GM20431 (cell line): ENCODE measurements around the gene ENTPD7.

Experiments
- in situ Hi-C: fragments of 300-500 bp; cut with MseI, MboI; formaldehyde crosslinking; loops from one replicate; pipeline ENCODE4 v1.15.0; 2020; ENCODE audit warnings: low sequenced_read_pairs; ENCODE audit not compliant: unreplicated experiment

Gene ENTPD7

DNA sequence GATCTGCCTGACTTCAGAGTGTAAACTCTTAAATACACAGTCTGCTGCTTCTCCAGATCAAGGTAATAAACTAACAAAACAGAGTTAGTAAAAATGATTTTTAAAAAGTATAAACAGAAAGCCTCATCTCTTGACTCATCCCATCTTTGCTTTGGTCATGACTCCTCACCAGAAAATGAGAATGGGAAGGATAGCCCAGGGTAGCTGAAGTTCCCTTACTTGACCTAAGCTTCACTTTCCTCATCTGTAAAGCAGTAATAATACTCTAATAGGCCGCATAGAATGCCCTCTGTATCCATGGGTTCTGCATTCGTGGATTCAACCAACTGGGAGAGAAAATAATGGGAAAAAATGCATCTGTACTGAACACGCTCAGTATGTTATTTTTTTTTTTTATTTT lies 27.8 kb upstream of the ENTPD7 start:
- in situ Hi-C loops: no loop called here

DNA sequence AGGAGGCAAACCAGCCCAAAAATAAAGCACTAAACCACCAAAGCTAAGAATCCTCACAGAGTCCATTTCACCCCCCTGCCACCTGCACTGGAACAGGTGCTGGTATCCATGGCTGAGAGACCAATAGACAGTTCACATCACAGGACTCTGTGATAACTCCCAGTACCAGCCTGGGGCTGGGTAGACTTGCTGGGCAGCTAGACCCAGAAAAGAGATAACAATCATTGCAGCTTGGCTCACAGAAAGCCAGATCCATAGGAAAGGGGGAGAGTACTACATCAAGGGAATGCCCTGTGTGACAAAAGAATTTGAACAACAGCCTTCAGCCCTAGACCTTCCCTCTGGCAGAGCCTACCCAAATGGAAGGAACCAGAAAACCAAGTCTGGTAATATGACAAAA lies 25.5 kb upstream of the ENTPD7 start:
- in situ Hi-C loops: no loop called here

DNA sequence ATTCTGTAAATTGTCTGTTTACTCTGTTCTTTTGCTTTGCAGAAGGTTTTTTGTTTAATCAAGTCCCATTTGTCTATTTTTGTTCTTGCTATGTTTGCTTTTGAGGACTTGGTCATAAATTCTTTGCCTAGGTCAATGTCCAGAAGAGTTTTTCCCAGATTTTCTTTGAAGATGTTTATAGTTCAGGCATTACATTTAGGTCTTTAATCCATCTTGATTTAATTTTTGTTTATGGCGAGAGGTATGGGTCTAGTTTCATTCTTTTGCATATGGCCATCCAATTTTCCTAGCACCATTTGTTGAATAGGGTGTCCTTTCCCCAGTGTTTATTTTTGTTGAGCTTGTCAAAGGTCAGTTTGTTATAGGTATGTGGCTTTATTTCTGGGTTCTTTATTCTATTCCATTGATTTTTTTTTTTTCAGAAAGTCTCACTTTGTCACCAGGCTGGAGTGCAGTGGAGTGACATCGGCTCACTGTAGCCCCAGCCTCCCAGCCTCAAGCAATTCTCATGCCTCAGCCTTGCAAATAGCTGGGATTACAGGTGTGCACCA lies 11.6 kb upstream of the ENTPD7 start:
- in situ Hi-C loops: no loop called here

DNA sequence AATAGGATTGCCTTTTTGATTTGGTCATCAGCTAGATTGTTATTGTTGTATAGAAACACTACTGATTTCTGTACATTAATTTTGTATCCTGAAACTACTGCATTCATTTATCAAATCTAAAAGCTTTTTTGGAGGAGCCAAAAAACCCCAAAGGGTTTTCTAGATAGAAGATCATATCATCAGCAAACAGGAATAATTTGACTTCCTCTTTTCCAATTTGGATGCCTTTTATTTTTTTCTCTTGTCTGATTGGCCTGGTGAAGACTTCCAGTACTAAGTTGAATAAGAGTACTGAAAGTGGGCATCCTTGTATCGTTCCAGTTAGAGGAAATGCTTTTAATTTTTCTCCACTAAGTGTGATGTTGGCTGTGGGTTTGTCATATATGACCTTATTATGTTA lies 10.6 kb upstream of the ENTPD7 start:
- in situ Hi-C loops: no loop called here

DNA sequence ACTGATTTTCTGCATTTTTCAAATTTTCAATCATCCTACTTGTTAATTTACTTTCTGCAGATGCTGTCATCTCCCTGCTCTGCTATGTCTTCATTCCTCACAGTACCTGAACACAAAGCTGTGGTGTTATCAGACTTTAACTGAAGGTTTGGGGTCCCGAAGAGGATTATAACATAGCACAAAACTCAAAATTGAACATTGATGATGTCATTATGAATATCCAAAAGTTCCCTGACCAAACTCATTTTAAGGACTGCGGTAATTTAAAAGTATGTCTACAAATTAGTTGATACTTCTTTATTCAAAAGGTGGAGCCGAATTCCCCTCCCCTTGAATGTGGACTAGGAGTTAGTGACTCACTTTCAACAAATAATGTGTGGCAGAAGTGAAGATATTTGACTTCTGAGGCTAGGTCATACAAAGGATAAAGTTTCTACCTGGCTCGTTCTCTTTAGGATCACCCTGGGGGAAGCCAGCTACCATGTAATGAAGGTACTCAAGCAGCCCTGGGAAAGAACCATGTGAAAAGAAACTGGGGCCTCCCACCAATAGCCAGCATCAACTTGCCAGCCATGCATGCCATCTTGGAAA lies 6.4 kb upstream of the ENTPD7 start:
- in situ Hi-C loops: no loop called here

DNA sequence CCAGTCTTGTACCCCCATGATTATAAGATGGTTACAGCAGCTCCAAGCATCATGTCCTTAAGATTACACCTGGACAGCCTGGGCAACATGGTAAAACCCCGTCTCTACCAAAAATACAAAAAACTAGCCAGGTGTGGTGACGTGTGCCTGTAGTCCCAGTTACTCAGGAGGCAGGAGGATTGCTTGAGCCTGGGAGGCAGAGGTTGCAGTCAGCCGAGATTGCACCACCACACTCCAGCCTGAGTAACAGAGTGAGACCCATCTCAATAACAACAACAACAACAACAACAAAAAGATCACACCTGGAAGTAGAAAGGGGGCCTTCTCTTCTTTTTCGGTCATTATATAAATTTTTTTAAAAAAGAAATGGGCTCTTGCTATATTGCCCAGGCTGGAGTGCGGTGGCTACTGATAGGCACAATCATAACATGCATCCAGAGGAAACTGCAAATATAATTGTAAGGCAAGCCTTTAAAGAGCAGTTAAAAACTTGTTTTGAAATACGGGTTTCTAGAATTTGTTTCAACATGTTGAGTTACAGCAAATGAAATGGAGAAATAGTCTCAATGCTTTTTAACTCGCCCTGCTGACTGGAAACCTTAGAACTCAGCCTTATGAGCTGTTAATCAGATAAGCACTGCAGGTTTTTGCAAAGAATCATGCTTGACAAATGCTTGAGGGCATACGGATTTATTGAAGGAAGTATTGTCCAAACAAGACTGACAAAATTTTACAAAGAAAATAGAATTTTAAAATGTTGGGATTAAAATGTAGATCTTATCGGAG lies 4.7 kb upstream of the ENTPD7 start:
- in situ Hi-C loops: no loop called here

DNA sequence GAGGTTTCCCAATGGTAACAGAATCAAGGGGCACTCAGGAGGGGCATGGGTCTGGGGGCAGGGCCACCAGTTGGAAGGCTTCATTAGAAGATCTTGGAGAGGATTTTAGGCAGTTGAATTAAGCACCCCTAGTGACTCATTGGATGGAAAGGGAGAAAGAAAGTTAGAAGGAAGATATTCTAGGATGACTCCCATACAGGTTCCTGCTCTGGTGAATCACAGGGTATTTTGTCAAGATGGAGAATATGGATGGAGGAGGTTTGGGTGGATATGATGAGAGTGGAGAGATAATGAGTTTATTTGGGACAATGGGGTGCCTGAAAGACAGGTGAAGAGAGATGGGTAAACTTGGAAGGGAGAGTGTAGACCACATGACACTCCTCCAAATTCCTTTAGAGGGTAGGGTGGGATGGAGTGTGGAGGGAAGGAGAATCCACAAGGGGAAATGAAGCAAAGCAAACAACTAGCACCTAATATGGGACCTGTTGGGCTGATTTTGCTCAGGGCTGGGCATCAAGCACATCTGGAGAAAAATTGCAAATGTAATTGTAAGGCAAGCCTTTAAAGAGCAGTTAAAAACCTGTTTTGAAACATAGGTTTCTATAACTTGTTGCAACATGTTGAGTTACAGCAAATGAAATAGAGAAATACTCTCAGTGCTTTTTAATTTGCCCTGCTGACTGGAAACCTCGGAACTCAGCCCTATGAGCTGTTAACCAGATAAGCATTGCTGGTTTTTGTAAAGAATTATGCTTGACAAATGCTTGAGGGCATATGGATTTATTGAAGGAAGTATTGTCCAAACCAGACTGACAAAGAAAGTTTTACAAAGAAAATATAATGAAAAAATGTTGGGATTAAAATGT lies 2.9 kb upstream of the ENTPD7 start:
- in situ Hi-C loops: no loop called here

DNA sequence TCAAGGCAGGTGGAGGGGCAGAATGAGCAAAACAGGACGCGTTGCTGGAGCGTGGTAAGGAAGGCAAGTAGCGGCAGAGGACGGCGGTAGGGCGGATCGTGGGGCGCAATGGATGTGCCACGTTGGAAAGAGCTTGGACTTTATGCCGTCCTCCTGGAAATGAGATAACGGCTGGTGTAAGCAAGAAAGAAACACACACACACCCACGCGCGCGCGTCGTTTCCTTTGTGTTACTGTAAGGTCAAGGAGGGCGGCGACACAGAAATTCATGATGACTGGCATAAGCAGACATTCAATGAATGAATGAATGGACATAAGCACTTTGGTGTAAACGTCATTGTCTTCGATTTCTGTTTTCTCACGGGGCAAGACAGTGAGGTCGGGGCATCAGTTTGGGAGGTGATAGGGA lies 683 bp upstream of the ENTPD7 start:
- in situ Hi-C loops: no loop called here

DNA sequence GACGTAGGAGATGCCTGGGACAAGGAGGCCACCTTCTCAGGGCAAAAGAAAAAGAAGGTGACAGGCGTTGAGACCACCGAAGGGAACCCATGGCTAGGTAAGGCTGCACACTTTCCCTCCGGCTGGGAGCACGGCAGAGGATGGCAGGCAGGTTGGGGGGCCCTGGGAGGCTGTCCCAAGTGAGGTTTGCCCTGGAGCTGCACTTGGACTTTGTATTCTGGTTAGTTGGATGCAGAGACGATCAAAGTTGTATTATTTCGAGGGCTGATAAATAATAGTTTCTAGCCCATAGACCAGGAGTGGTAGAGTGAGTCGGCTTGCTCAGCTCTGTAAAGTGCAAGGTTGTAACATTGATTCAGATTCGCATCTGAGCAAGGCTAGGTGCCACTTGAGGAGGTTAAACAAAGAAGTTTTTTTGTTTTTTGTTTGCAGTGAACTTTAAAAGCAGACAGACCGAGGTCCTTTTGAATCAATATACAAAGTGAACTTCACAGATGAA lies 608 bp downstream of the ENTPD7 start:
- in situ Hi-C loops: no loop called here

DNA sequence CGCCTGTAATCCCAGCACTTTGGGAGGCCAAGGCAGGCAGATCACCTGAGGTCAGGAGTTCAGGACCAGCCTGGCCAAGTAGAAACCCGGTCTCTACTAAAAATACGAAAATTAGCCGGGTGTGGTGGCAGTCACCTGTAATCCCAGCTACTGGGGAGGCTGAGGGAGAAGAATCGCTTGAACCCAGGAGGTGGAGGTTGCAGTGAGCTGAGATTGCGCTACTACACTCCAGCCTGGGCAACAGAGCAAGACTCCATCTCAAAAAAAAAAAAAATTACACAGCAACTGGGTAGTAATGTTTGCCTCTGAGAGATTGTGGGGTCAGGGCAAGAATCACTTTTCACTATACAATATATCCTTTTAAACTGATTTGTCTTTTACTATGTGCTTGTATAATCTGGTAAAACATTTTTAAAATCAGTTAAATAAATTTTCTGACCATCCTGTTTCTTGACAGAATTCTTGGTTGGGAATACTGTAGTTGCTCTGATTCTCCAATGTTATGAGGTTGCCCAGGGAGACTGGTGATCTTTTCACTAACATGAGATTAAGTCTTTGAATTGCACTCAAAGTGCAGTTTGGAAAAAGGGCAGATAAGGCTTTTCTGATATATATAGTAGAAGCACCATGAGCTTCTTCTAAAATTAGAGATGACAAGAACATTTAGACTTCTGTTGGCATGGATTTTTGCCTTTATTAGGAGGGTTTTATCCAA lies 1.5 kb downstream of the ENTPD7 start:
- in situ Hi-C loops: no loop called here

DNA sequence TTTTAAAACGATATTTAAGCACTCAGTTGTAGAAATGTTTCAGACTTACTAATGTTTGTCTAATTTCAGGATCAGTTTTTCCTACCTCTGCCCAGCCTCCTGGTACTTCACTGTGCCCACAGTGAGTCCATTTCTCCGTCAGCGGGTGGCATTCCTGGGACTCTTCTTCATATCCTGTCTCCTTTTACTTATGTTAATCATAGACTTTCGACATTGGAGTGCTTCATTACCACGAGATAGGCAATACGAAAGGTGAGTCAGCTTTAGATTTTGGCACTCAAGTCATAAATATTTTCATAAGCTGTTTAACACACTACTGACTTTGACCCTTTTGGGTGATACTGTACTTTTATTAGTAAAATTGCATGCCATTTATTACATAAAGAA lies 2.1 kb downstream of the ENTPD7 start:
- in situ Hi-C loops: no loop called here

DNA sequence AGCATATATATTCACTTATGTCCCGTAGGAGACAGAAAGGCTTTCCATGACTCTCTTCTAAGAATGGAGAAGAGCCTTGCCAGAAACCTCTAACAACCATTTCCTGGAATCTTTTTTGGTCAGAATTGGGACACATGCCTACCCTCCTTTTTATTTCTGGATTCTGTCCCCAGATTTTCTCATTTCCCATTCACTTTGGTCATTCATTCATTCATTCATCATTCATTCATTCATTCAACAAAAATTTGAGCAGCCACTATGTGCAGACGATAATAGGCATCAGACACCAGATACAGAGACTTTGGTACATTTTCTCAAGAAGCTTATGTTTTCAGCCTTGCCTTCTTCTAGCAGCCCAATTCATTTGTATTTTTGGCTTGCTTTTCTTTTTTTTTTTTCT lies 6.0 kb downstream of the ENTPD7 start:
- in situ Hi-C loops: no loop called here

DNA sequence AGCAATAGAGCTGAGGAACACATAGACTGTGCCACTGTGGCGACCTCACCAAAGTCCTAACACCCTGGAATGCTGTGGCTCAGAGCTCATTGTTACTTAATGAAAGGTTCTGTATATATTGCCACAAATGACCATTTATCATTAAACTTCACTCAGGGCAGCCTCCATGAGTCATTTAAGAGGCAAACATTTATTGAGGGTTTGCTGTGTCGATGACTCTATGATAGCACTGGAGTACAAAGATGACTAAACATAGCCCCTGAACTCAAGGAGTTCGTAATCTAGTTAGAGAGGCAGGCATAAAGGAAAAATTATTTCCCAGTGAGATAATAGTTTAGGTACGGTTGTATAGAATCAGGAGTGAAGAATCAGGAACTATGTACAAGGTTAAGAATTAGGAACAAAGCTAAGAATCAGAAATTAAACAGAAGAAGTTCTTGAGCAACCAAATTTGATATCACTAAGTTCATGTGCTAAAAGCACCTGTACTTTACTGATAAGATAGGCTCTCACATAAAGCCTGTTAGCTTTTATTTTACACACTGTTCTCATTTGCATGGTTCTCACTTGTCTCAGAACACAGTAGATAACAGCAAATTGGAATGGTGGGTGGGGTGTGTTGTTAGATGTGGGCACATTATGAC lies 7.9 kb downstream of the ENTPD7 start:
- in situ Hi-C loops: no loop called here

DNA sequence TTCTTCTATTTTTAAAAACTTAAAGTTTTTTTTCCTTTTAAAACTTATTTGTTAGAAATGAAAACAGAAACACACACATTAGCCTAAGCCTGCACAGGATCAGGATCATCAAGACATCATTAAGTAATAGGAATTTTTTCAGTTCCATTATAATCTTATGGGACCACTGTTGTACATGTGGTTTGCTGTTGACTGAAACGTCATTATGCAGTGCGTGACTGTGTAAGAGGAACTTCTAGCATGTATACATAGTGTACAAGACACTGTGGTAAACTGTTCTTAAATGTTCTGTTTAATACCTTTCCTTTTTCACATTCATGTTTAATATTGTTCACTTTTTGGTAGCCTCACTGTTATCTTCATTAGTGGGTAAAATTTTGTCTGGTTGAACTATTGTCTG lies 12.1 kb downstream of the ENTPD7 start:
- in situ Hi-C loops: no loop called here

DNA sequence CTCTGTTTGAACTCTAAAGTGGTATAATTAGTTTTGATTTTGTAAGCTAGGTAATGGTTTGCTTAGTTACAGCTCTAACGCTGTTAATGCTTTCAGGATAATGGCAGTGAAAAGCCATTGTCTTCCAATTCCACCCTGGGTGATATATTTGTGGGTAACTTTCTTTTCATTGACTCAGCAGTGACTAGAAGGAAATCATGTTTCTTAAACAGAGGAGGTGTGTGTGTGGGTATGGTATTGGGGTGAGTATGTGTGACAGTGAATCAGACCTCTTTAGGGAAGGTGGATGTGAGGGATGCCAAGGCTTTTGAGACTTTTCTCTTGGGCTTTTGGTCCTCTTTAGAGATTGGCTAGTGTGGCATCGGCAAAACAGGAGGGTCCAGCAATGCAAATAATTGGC lies 13.6 kb downstream of the ENTPD7 start:
- in situ Hi-C loops: no loop called here

DNA sequence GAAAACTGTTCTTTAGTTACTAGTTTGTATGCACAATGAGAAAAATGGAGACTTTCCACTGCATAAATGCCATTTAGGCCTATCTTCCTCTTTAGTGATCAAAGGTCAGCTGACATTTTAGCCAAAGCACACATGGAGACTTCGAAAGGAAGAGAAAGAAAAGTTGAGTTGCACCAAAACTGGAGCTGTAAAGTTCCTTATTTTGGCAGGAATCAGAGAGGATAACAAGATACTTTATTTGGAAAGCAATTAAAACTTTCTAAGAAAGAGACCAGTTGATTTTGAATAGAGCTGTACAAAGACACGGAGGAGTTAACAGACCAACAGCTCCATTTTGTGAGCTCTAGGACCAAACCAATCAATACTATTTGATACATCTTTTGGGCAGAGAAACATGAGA lies 14.2 kb downstream of the ENTPD7 start:
- in situ Hi-C loops: no loop called here

DNA sequence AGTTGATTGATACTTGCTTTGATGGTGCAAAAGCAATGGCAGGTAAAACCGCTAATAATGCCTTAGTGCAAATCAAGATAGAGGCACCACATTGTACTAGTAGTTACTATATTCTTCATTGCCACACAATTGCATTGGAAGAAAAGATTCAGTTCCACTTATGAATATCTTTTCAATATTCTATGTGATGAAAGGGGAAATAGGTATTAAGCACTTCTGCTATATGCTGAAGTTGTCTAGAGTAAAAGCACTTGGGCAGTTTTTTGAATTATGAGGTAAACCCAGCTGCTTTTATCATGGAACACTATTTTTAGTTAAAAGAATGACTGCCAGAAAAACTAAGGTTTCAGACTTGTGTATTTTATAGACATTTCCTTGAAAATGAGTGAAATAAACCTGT lies 15.5 kb downstream of the ENTPD7 start:
- in situ Hi-C loops: no loop called here

DNA sequence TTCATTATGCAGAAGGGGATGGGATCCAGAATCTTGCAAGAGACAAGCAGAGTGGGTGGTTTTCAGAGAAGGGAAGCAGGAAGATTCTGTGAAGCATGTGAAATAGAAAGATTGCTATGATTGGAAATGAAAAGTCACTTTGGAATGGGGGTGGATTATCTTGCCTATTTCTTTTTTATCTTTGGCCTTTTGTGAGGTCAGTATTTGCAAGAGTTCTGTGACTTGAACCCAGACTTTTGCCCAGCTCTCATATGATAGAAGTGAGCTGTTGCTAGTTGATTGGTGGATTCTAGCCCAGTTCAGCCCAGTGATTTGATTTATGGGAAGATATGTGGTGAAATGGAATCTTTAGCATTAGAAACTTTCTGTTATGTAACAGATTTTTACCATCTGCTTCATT lies 17.1 kb downstream of the ENTPD7 start:
- in situ Hi-C loops: no loop called here

DNA sequence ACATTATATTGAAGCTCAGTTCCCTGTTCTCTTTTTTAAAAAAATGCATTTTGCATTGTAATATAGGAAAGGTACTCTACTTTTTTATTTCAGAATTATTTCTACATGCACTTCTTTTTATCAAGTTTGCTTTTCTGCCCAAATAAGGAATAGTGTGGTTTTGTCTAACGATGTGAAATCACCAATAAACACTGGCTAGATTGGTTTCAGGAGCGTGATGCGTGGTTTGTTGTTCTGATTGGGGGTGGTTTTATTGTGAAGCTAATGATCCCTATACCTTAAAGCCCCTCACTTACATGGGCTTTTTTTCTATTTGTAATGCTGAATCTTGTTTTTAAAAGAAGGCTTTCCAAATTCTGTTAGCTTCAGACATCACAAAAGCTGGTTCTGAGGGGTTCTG lies 17.6 kb downstream of the ENTPD7 start:
- in situ Hi-C loops: no loop called here

DNA sequence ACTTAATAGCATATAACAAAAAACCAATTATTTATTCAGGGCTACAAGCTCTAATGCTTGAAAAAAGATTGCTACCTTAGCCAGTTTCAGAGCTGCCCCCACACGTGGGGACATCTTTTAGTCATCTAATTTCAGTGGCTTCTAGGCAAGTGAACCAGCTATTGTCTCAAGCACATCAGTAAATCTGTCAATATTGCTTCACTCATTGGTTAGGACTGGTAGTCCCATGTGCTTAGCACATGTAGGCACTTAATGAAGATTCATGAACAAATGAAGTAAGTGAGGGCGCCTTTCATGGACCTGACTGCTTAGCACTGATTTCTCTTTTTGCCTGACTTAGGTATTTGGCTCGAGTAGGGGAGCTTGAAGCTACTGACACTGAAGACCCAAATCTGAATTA lies 19.6 kb downstream of the ENTPD7 start:
- in situ Hi-C loops: no loop called here
